Adipocyte (in vitro differentiated cells): ENCODE results near the gene BRIX1.
"Not testable (repeated sequence)": the region's sequence is repeated elsewhere in the genome, so short reads cannot be mapped to it uniquely, and the experiment has no call there.

ENCODE experiments used
- DNase-seq: peaks from one replicate; pipeline ENCODE4 v3.0.0-alpha.2; 2015; ENCODE audit warnings: low read depth
- H3K27me3 ChIP-seq: replicated peaks from 2 replicates; pipeline ENCODE4 v1.7.0; 2013; ENCODE audit warnings: mild to moderate bottlenecking, low read length, moderate library complexity; ENCODE audit not compliant: control insufficient read depth, insufficient read depth
- H3K36me3 ChIP-seq: 2 replicates; pipeline ENCODE4 v1.7.0; 2013; ENCODE audit warnings: low read length, mild to moderate bottlenecking, moderate library complexity; ENCODE audit not compliant: control insufficient read depth, insufficient read depth, severe bottlenecking
- H3K4me1 ChIP-seq: 2 replicates; pipeline ENCODE4 v1.7.0; 2013; ENCODE audit warnings: mild to moderate bottlenecking, low read length, moderate library complexity; ENCODE audit not compliant: control insufficient read depth, insufficient read depth
- H3K4me3 ChIP-seq: 2 replicates; pipeline ENCODE4 v1.7.0; 2013; ENCODE audit warnings: mild to moderate bottlenecking, low read length, moderate library complexity
- H3K9ac ChIP-seq: 2 replicates; pipeline ENCODE4 v1.7.0; 2013; ENCODE audit warnings: mild to moderate bottlenecking, low read length, moderate library complexity
- H3K9me3 ChIP-seq: 2 replicates; pipeline ENCODE4 v1.7.0; 2013; ENCODE audit warnings: mild to moderate bottlenecking, low read length, moderate library complexity; ENCODE audit not compliant: control insufficient read depth

The BRIX1 gene

DNA sequence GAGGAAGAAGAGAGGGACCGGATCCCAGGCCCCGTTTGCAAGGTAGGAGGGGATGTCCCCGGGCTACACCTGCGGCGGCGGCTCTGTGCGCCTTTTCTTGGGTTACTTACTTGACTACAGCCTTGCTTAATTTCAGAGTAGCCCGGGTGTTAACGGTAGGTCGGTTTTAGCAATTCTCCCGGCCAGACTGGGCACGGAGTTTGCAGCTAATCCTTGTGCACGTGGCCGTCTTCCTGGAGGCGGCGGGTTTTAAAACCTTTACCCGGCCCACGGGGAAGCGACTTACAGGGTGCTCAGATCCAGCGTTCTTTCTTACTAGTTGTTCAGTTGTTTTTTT lies 313 bp downstream of the BRIX1 start:
- Histone ChIP-seq H3K36me3 (peaks cover 32% of the 10 kb centered on the region), H3K9me3 (no peaks in the 10 kb centered on the region), H3K27me3 (no peaks in the 10 kb centered on the region), H3K4me3 (peak overlapping the region; percentile 94), H3K9ac (peak overlapping the region; percentile 95), H3K4me1 (peaks cover 44% of the 10 kb centered on the region)
- DNase-seq: peak; percentile 47

DNA sequence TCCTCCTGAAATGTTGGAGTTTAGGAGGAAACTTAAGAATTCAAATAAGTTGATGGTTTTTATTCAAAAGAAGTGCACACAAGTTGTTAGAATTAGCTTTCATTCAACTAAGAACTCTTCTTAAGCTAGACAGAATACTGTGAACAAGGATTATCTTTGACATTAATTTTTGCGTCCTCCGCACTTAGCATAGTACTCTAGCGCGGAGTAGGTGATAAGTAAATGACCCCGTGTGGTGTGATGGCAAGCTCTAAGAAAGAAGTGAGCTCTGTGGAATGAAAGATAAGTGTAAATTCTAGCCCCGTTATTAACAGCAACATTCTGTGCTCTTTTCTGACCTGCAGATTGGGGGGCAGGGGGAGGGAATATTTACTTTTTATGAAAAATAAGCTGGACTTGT lies 1.0 kb downstream of the BRIX1 start:
- Histone ChIP-seq H3K4me3 (peak overlapping the region; percentile 94), H3K9me3 (no peaks in the 10 kb centered on the region), H3K9ac (peak overlapping the region; percentile 95), H3K4me1 (peaks cover 39% of the 10 kb centered on the region), H3K36me3 (peaks cover 32% of the 10 kb centered on the region), H3K27me3 (no peaks in the 10 kb centered on the region)
- DNase-seq: no peak

DNA sequence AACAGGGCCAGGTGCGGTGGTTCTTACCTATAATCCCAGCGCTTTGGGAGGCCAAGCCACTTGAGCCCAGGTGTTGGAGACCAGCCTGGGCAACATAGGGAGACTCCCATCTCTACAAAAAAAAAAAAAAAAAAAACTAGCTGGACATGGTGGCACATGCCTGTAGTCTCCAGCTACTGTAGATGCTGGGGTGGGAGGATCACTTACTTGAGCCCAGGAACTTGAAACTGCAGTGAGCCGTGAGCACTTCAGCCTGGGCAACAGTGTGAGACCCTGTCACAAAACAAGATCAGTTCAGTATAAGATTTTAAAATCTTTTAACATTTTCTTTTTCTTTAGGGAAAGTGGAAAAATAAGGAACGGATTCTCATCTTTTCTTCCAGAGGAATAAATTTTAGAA lies 2.5 kb downstream of the BRIX1 start:
- Histone ChIP-seq H3K27me3 (no peaks in the 10 kb centered on the region), H3K9me3 (no peaks in the 10 kb centered on the region), H3K4me1 (peaks cover 25% of the 10 kb centered on the region), H3K36me3 (peaks cover 38% of the 10 kb centered on the region), H3K4me3 (peak overlapping the region; percentile 94), H3K9ac (no peak overlapping the region)
- DNase-seq: no peak

DNA sequence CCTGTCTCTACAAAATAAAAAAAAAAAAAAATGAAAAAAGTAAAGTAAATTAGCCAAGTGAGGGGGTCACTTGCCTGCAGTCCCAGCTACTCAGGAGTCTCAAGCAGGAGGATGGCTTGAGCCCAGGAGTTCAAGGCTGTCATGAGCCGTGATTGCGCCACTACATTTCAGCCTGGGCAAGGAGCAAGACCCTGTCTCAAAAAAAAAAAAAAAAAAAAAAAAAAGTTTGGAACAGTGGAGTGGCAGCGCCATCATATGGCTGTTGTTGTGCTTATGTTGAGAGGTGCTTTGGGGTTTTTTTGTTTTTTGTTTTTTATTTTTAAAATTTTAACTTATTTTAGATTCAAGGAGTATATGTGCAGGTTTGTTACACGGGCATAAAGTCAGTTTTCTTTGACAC lies 3.6 kb downstream of the BRIX1 start:
- peak; percentile 50 for DNase-seq
- no peak overlapping the region for H3K9ac ChIP-seq
- peaks cover 48% of the 10 kb centered on the region for H3K36me3 ChIP-seq

DNA sequence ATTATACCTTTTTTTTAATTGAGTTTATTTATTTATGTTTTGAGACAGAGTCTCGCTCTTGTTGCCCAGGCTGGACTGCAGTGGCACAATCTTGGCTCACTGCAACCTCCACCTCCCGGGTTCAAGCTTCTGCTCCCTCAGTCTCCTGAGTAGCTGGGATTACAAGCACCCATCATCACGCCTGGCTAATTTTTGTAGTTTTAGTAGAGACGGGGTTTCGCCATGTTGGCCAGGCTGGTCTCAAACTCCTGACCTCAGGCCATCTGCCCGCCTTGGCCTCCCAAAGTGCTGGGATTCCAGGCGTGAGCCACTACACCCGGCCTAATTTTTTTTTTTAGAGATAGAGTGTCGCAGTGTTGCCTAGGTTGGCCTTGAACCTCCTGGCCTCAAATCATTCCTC lies 7.7 kb downstream of the BRIX1 start:
- H3K9ac ChIP-seq, DNase-seq, H3K4me3 ChIP-seq, H3K27me3 ChIP-seq, H3K9me3 ChIP-seq: not testable (repeated sequence)
- Histone ChIP-seq H3K36me3 (peaks cover 78% of the 10 kb centered on the region), H3K4me1 (peaks cover 11% of the 10 kb centered on the region)

More for the DNA sequence above, 3.6 kb downstream of the BRIX1 start:
- no peak overlapping the region for H3K4me3 ChIP-seq
- peaks cover 23% of the 10 kb centered on the region for H3K4me1 ChIP-seq
- no peaks in the 10 kb centered on the region for H3K27me3 ChIP-seq
- H3K9me3 ChIP-seq: no peaks in the 10 kb centered on the region

DNA sequence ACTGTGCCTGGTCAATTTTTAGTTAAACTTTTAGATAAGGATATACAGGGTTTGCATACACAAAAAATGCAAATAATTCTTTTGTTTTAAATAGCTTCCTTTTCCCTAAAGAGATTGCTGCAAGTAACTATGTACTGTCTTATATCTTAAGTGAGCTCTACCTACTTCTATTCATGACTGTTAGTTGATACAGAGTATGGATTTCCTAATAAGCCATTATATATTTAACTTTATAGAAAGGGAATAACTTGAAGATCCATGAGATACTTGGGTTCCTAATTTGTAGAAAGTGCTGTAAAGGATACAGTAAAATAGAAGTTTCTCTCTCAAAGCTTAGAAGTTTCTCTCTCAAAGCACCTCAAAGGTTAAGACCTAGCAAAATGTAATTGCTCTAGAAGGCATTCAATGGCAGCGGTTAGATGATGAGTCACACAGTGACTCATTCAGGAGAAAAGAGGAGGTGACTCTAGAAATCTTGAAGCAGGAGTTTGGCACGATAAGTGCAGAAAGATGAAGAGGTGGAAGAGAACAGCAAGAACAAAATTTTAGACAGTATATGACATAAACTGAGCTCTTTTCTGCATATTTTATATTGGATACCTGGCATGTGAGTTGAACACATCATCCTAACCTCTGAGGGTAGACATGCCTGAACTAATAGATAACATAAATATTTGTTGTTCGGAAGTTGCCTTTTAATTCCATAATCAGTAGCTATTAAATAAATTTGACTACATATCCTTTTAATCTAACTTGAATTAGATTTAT lies 8.4 kb downstream of the BRIX1 start:
- Histone ChIP-seq H3K9ac (no peak overlapping the region), H3K36me3 (peaks cover 78% of the 10 kb centered on the region), H3K9me3 (no peaks in the 10 kb centered on the region), H3K4me1 (peaks cover 15% of the 10 kb centered on the region), H3K27me3 (no peaks in the 10 kb centered on the region), H3K4me3 (no peak overlapping the region)
- peak; percentile 85 for DNase-seq

DNA sequence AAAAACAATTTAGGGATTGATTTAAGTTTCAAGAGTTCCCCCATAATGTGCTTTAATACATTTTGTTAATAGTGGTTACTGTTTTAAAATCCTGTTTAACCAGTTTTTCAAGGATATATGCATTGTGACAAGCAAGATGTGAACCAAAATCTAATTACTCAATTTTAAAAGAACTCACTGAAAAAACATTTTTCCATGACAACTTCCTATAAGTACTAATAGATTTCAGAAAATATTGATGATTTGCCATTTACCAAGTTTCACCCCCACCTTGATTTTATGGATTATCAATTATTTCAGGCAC lies 8.9 kb downstream of the BRIX1 start:
- no peak for DNase-seq
- no peak overlapping the region for H3K9ac ChIP-seq
- H3K36me3 ChIP-seq: peaks cover 76% of the 10 kb centered on the region
- H3K27me3 ChIP-seq: no peaks in the 10 kb centered on the region
- H3K4me3 ChIP-seq: no peak overlapping the region
- H3K4me1 ChIP-seq: peaks cover 16% of the 10 kb centered on the region
- H3K9me3 ChIP-seq: no peaks in the 10 kb centered on the region

DNA sequence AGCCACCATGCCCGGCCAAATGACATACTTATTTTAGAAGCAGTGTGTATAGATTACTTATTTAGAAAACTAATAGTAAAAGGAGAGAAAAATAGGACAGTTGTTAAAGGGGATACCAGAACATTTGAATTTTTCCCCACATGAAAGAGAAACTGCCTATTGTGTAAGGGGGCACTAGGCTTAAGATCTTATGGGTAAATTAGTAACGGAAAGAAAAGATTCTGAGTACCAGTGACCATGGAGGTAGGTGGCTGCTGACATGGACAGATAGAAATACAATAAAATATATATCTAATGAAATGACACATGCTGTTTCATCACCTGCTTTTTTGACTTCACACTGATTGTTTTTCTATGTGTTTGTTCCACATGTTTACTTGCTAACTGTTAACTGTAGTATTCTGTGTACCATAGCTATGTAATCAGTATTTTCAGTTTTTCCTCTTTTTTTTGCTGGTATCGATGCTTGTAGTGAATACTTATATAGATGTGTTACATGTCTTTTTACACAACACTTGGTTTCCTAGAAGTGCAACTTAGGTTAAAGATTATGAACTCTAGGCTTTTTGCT lies 10.9 kb downstream of the BRIX1 start:
- no peak for DNase-seq
- peaks cover 24% of the 10 kb centered on the region for H3K4me1 ChIP-seq
- peaks cover 56% of the 10 kb centered on the region for H3K36me3 ChIP-seq
- no peak overlapping the region for H3K4me3 ChIP-seq
- no peaks in the 10 kb centered on the region for H3K9me3 ChIP-seq
- H3K27me3 ChIP-seq: no peaks in the 10 kb centered on the region
- no peak overlapping the region for H3K9ac ChIP-seq

DNA sequence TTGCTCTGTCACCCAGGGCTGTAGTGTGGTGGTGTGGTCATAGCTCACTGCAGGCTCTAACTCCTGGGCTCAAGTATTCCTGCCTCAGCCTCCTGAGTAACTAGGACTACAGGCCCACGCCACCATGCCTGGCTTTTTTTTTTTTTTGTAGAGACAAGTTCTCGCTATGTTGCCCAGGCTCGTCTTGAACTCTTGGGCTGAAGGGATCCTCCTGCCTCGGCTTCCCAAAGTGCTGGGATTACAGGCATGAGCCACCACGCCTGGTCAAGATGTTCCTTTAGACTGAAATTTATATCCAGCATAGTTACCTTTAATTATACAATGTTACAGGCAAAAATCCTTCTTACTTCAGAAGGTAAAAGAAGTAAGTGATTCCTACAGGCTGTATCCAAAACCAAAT lies 12.3 kb downstream of the BRIX1 start:
- no peak overlapping the region for H3K4me3 ChIP-seq
- no peaks in the 10 kb centered on the region for H3K27me3 ChIP-seq
- peaks cover 43% of the 10 kb centered on the region for H3K36me3 ChIP-seq
- no peak overlapping the region for H3K9ac ChIP-seq
- H3K4me1 ChIP-seq: peaks cover 29% of the 10 kb centered on the region
- no peak for DNase-seq
- no peaks in the 10 kb centered on the region for H3K9me3 ChIP-seq

DNA sequence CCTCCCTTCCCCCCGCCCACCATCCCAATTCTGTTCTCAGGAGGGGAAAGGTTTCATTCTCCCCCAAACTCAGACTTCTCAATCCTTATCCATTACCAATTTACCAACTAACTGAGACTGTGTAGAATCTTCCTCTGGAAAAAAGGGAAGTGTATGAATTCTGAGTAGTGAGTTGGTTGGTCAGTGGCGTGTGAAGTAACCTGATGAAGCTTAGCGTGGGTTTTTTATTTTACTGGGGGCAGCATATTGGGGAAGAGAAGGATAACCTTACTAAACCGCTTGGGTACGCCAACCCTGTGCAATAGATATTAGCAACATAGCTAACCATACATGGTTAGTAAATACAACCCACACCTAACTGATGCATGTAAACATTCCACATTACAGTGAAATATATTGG lies 12.8 kb downstream of the BRIX1 start:
- no peak for DNase-seq
- no peaks in the 10 kb centered on the region for H3K9me3 ChIP-seq
- H3K4me1 ChIP-seq: peaks cover 29% of the 10 kb centered on the region
- H3K4me3 ChIP-seq: peak overlapping the region; percentile 83
- peaks cover 38% of the 10 kb centered on the region for H3K36me3 ChIP-seq
- no peaks in the 10 kb centered on the region for H3K27me3 ChIP-seq
- H3K9ac ChIP-seq: no peak overlapping the region

DNA sequence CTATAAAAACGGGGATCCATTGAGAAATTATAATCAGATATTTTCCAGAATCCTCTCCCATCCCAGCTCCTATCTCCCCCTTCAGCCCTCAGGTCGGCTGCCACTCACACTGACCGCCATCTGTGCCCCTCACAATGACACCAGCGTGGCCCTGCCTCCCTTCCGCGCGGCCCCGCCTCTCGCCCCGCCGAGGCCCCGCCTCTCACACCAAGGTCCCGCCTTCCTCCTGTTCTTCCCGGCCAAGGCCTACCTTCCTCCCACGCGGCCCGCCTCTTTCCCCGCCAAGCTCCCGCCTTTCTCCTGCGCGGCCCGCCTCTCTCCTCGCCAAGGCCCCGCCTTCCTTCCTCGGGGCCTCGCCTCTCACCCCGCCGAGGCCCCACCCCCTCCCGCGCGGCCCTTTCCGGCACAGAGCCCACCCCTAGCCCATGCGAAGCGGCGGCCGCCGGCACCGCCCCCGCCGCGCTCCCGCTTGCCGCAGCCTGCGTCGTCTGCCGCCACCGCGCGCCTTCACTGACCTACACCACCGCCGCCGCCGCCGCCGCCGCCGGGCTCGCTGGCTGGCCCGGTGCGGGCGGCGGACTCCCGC lies 13.7 kb downstream of the BRIX1 start, which contains the start of gene DNAJC21:
DNAJC21 (plus strand) TSS at position 426 of the 586 bp plus-strand sequence. CDS start 261 bp downstream, outside the sequence.
- peaks cover 20% of the 10 kb centered on the region for H3K4me1 ChIP-seq
- peak within 1 kb of the TSS; percentile 94 for H3K9ac ChIP-seq
- no peaks in the 10 kb centered on the region for H3K9me3 ChIP-seq
- H3K27me3 ChIP-seq: no peaks in the 10 kb centered on the region
- peaks cover 28% of the 10 kb centered on the region for H3K36me3 ChIP-seq
- peak within 1 kb of the TSS; percentile 95 for H3K4me3 ChIP-seq
- peak; percentile 100 for DNase-seq
